GM23338 (cell line): ENCODE data around the gene C4BPB. TPM values are rescaled to one million over a fixed set of nuclear protein-coding genes. Genes with fewer than 3 reads are reported as not detected.

Experiments
- ATAC-seq: fragments of 200-7000 bp; cut with Tn5 transposase; 3 replicates; pipeline ENCODE4 v1.9.1; 2020
- DNase-seq: peaks from one replicate; pipeline ENCODE4 v3.0.0-alpha.2; 2015; ENCODE audit warnings: low spot score
- H2AFZ ChIP-seq: fragments of 200-600 bp; sonication (generic); 2 replicates; pipeline ENCODE4 v1.8.0; 2016; ENCODE audit warnings: antibody characterized with exemption, mild to moderate bottlenecking, moderate library complexity
- H3F3A ChIP-seq: fragments of 200-600 bp; sonication (generic); replicated peaks from 2 replicates; pipeline ENCODE4 v1.8.0; 2017; ENCODE audit warnings: antibody characterized with exemption, mixed run types, low read depth
- H3K27ac ChIP-seq: fragments of 200-600 bp; sonication (generic); 2 replicates; pipeline ENCODE4 v1.6.1; 2016; ENCODE audit warnings: low read depth
- H3K27me3 ChIP-seq: fragments of 200-600 bp; sonication (generic); 2 replicates; pipeline ENCODE4 v1.8.0; 2016; ENCODE audit warnings: mild to moderate bottlenecking, mixed run types, moderate library complexity; ENCODE audit not compliant: insufficient read depth
- H3K36me3 ChIP-seq: fragments of 200-600 bp; sonication (generic); 2 replicates; pipeline ENCODE4 v1.8.0; 2016; ENCODE audit warnings: mild to moderate bottlenecking; ENCODE audit not compliant: insufficient read depth
- H3K4me1 ChIP-seq: fragments of 200-600 bp; sonication (generic); 2 replicates; pipeline ENCODE4 v1.8.0; 2016; ENCODE audit warnings: mild to moderate bottlenecking, moderate library complexity; ENCODE audit not compliant: insufficient read depth
- H3K4me2 ChIP-seq: fragments of 200-600 bp; sonication (generic); 2 replicates; pipeline ENCODE4 v1.7.1; 2017; ENCODE audit warnings: mixed run types
- H3K4me3 ChIP-seq: fragments of 200-600 bp; sonication (generic); 2 replicates; pipeline ENCODE4 v1.6.1; 2016; ENCODE audit warnings: mixed run types
- H3K79me2 ChIP-seq: fragments of 200-600 bp; sonication (generic); replicated peaks from 2 replicates; pipeline ENCODE4 v1.8.0; 2017; ENCODE audit warnings: mild to moderate bottlenecking; ENCODE audit not compliant: insufficient read depth
- H3K9me2 ChIP-seq: fragments of 200-600 bp; sonication (generic); 2 replicates; pipeline ENCODE4 v1.8.0; 2017; ENCODE audit not compliant: insufficient read depth
- H4K20me1 ChIP-seq: fragments of 200-600 bp; sonication (generic); replicated peaks from 2 replicates; pipeline ENCODE4 v1.8.0; 2017; ENCODE audit warnings: mild to moderate bottlenecking; ENCODE audit not compliant: insufficient read depth
- H3K27ac Mint-ChIP-seq: 2 replicates; pipeline ENCODE4 v1.8.0; 2020; ENCODE audit warnings: inconsistent platforms, mild to moderate bottlenecking, moderate library complexity, mixed read lengths
- H3K27me3 Mint-ChIP-seq: 3 replicates; pipeline ENCODE4 v1.8.0; 2022; ENCODE audit warnings: low read depth, mild to moderate bottlenecking, moderate library complexity, mixed read lengths, inconsistent platforms; ENCODE audit not compliant: insufficient read depth, poor library complexity
- H3K36me3 Mint-ChIP-seq: 3 replicates; pipeline ENCODE4 v1.8.0; 2021; ENCODE audit warnings: low read depth, mild to moderate bottlenecking, inconsistent platforms, moderate library complexity, mixed read lengths
- H3K4me1 Mint-ChIP-seq: 3 replicates; pipeline ENCODE4 v1.8.0; 2020; ENCODE audit warnings: mild to moderate bottlenecking, inconsistent platforms, mixed read lengths
- H3K4me3 Mint-ChIP-seq: 3 replicates; pipeline ENCODE4 v1.8.0; 2021; ENCODE audit warnings: moderate library complexity, mild to moderate bottlenecking, inconsistent platforms, mixed read lengths
- H3K9me3 Mint-ChIP-seq: 3 replicates; pipeline ENCODE4 v1.8.0; 2020; ENCODE audit warnings: moderate library complexity, mild to moderate bottlenecking, inconsistent platforms, mixed read lengths
- CREB1 ChIP-seq: fragments of 250-450 bp; sonication (Bioruptor Pico); IDR thresholded peaks from 2 replicates; pipeline ENCODE4 v1.5.0; 2020; ENCODE audit warnings: low read depth, mild to moderate bottlenecking, moderate library complexity
- CTCF ChIP-seq, 2 experiments: fragments of 200-600 bp in 1 of 2; sonication (generic) in 1 of 2; conservative IDR thresholded peaks; 2 replicates each; pipeline versions ENCODE4 v1.5.1 to v1.6.1; 2016 to 2017; ENCODE audit warnings: antibody characterized with exemption in 2 of 2, low read depth in 2 of 2, mild to moderate bottlenecking in 2 of 2, moderate library complexity in 1 of 2
- ETS1 ChIP-seq: IDR thresholded peaks from 2 replicates; pipeline ENCODE4 v1.6.1; 2016; ENCODE audit warnings: antibody characterized with exemption
- EZH2 ChIP-seq: fragments of 200-600 bp; sonication (generic); IDR thresholded peaks from one replicate; pipeline ENCODE4 v1.8.0; 2017; ENCODE audit warnings: antibody characterized with exemption, mild to moderate bottlenecking, low read depth; ENCODE audit not compliant: unreplicated experiment
- EZH2phosphoT487 ChIP-seq: fragments of 200-600 bp; sonication (generic); IDR thresholded peaks from one replicate; pipeline ENCODE4 v1.8.1; 2018; ENCODE audit warnings: antibody characterized with exemption; ENCODE audit not compliant: unreplicated experiment
- JUNB ChIP-seq: IDR thresholded peaks from one replicate; pipeline ENCODE4 v1.6.1; 2016; ENCODE audit warnings: antibody characterized with exemption; ENCODE audit not compliant: unreplicated experiment
- NANOG ChIP-seq: IDR thresholded peaks from 2 replicates; pipeline ENCODE4 v1.6.1; 2016; ENCODE audit warnings: antibody characterized with exemption, borderline replicate concordance
- POLR2AphosphoS5 ChIP-seq: IDR thresholded peaks from 2 replicates; pipeline ENCODE4 v1.6.1; 2016; ENCODE audit warnings: antibody characterized with exemption, low read depth
- REST ChIP-seq: IDR thresholded peaks from one replicate; pipeline ENCODE4 v1.6.1; 2018; ENCODE audit warnings: antibody characterized with exemption; ENCODE audit not compliant: unreplicated experiment
- STAT1 ChIP-seq: IDR thresholded peaks from one replicate; pipeline ENCODE4 v1.6.1; 2016; ENCODE audit warnings: antibody characterized with exemption; ENCODE audit not compliant: unreplicated experiment
- ZNF114 ChIP-seq: fragments of 250-450 bp; sonication (Bioruptor Pico); IDR thresholded peaks from 2 replicates; pipeline ENCODE4 v1.5.0; 2020; ENCODE audit warnings: mild to moderate bottlenecking, moderate library complexity
- ZNF331 ChIP-seq: fragments of 250-450 bp; sonication (Bioruptor Pico); IDR thresholded peaks from 2 replicates; pipeline ENCODE4 v1.5.0; 2020; ENCODE audit warnings: low read depth, mild to moderate bottlenecking, moderate library complexity
- ZNF462 ChIP-seq: fragments of 250-450 bp; sonication (Bioruptor Pico); IDR thresholded peaks from 2 replicates; pipeline ENCODE4 v1.5.0; 2020; ENCODE audit warnings: mild to moderate bottlenecking, moderate library complexity
- polyA plus RNA-seq: library from polyadenylated mRNA; unstranded; fragments of >200 nt; fragmentation: Nextera tagmentation; extraction: Ambion mirVana; gene quantifications from 2 replicates; pipeline ENCODE4 v1.2.1, GENCODE V29; 2016
- total RNA-seq: library from RNA; depleted of rRNA; stranded (reverse); fragments of >200 nt; shearing (Covaris generic); gene quantifications from 2 replicates; pipeline ENCODE4 v1.2.3, GENCODE V29; 2014

Gene C4BPB
- total and polyA plus RNA-seq, 2 experiments from 2014 or later: not detected

GRCh38 chr1:207039380-207040180 is 49.1 kb upstream of the C4BPB start:
- Mint-ChIP-seq H3K27me3 (no peaks in the 10 kb centered on the region), H3K4me1 (peaks cover 5% of the 10 kb centered on the region; the same call in 2 of the 3 replicates), H3K36me3 (peaks cover 2% of the 10 kb centered on the region; the same call in 1 of the 3 replicates), H3K9me3 (no peaks in the 10 kb centered on the region), H3K27ac (no peak overlapping the region), H3K4me3 (no peak overlapping the region)
- H2AFZ ChIP-seq: no peak overlapping the region
- no peaks in the 10 kb centered on the region for H3K9me2 ChIP-seq
- H3K4me3 ChIP-seq: no peak overlapping the region
- no peaks in the 10 kb centered on the region for H3K36me3 ChIP-seq
- no peak for DNase-seq
- H3K79me2 ChIP-seq: peaks cover 5% of the 10 kb centered on the region; the same call in 1 of the 2 replicates
- H3F3A ChIP-seq: no peaks in the 10 kb centered on the region
- no peak for ATAC-seq
- H4K20me1 ChIP-seq: no peaks in the 10 kb centered on the region; the same call in 1 of the 2 replicates
- no peak overlapping the region for H3K4me2 ChIP-seq
- no peak overlapping the region for H3K27ac ChIP-seq
- no peak for TF ChIP-seq CTCF (conservative IDR thresholded peaks at IDR 0.05; ENCODE audit: low read depth in 2 of 2)
- no peak for TF ChIP-seq JUNB
- no peak for TF ChIP-seq ZNF331 (CRISPR knock-in tag)
- no peak for TF ChIP-seq STAT1
- no peak for TF ChIP-seq NANOG
- no peak for TF ChIP-seq REST
- no peak for TF ChIP-seq CREB1
- no peak for TF ChIP-seq ETS1
- no peak for TF ChIP-seq EZH2
- no peak for TF ChIP-seq ZNF114
- no peak for TF ChIP-seq POLR2AphosphoS5
- TF ChIP-seq EZH2phosphoT487: no peak
- TF ChIP-seq ZNF462 (CRISPR knock-in tag): no peak
- H3K4me1 ChIP-seq: 0 out of 2 replicates have a peak, but pooled peaks cover 7% of the 10 kb centered on the region
- H3K27me3 ChIP-seq: no peaks in the 10 kb centered on the region
